IMR-90 (cell line): ENCODE data around the gene SHISA2. TPM values are rescaled to one million over a fixed set of nuclear protein-coding genes. Genes with fewer than 3 reads are reported as not detected.
A peak's percentile ranks its signal among the peaks of the same experiment; 100 is the strongest.

Experiments
- ATAC-seq: fragments of 200-7000 bp; cut with Tn5 transposase; 2 replicates; pipeline ENCODE4 v1.9.1; 2020; ENCODE audit warnings: low read depth, mild to moderate bottlenecking, moderate library complexity
- BruUV-seq: library from RNA; stranded (reverse); fragments of 400-500 nt; replicated peaks from 2 replicates; lab custom pipeline; 2021; lab: Mats Ljungman, UMichigan
- CTCF ChIA-PET: fragments of 300-600 bp; formaldehyde crosslinking; extraction: SDS; loops from one replicate; lab custom pipeline; 2021; ENCODE audit warnings: antibody characterized with exemption; lab: Yijun Ruan, JAX
- POLR2A ChIA-PET: fragments of 300-600 bp; sonication (Branson Sonifier 250); formaldehyde crosslinking; loops from one replicate; lab custom pipeline; 2022; ENCODE audit warnings: antibody characterized with exemption; ENCODE audit not compliant: unreplicated experiment; lab: Charles Lee
- DNase-seq: peaks from one replicate; pipeline ENCODE4 v3.0.0; 2013
- H2AFZ ChIP-seq: replicated peaks from 2 replicates; pipeline ENCODE3; 2013; ENCODE audit warnings: low read length, mild to moderate bottlenecking; ENCODE audit not compliant: poor library complexity
- H2AK5ac ChIP-seq: 2 replicates; pipeline ENCODE4 v1.6.1; 2013; ENCODE audit warnings: low read depth, low read length, inconsistent platforms
- H2AK9ac ChIP-seq: replicated peaks from 2 replicates; pipeline ENCODE3; 2013; ENCODE audit warnings: mild to moderate bottlenecking, low read depth, low read length, moderate library complexity; ENCODE audit not compliant: poor library complexity
- H2BK120ac ChIP-seq: 2 replicates; pipeline ENCODE4 v1.6.1; 2013; ENCODE audit warnings: low read depth, low read length, inconsistent platforms
- H2BK15ac ChIP-seq: 3 replicates; pipeline ENCODE4 v1.6.1; 2013; ENCODE audit warnings: low read depth, low read length, inconsistent platforms
- H2BK20ac ChIP-seq: 2 replicates; pipeline ENCODE4 v1.6.1; 2013; ENCODE audit warnings: low read depth, mild to moderate bottlenecking, inconsistent platforms, low read length, moderate library complexity
- H2BK5ac ChIP-seq: 2 replicates; pipeline ENCODE4 v1.6.1; 2013; ENCODE audit warnings: mild to moderate bottlenecking, low read depth, low read length, inconsistent platforms; ENCODE audit not compliant: poor library complexity, severe bottlenecking
- H3K14ac ChIP-seq: replicated peaks from 2 replicates; pipeline ENCODE4 v1.6.1; 2013; ENCODE audit warnings: low read depth, low read length, inconsistent platforms
- H3K18ac ChIP-seq: 2 replicates; pipeline ENCODE4 v1.6.1; 2013; ENCODE audit warnings: low read depth, low read length, control low read depth
- H3K23ac ChIP-seq: 2 replicates; pipeline ENCODE4 v1.6.1; 2013; ENCODE audit warnings: low read depth, low read length, inconsistent platforms
- H3K27ac ChIP-seq: 2 replicates; pipeline ENCODE4 v1.5.1; 2013; ENCODE audit warnings: mild to moderate bottlenecking, control low read depth, low read length; ENCODE audit not compliant: insufficient read depth
- H3K27me3 ChIP-seq: 2 replicates; pipeline ENCODE4 v1.6.1; 2013; ENCODE audit warnings: low read length; ENCODE audit not compliant: control insufficient read depth, insufficient read depth
- H3K36me3 ChIP-seq: 2 replicates; pipeline ENCODE4 v1.6.1; 2013; ENCODE audit warnings: low read length, mixed read lengths; ENCODE audit not compliant: control insufficient read depth, insufficient read depth
- H3K4ac ChIP-seq: 2 replicates; pipeline ENCODE4 v1.6.1; 2013; ENCODE audit warnings: low read depth, low read length, inconsistent platforms
- H3K4me1 ChIP-seq: 2 replicates; pipeline ENCODE4 v1.6.1; 2013; ENCODE audit warnings: low read length, mixed read lengths; ENCODE audit not compliant: control insufficient read depth, insufficient read depth
- H3K4me2 ChIP-seq: 2 replicates; pipeline ENCODE4 v1.6.1; 2013; ENCODE audit warnings: low read depth, mild to moderate bottlenecking, control low read depth, low read length, moderate library complexity
- H3K4me3 ChIP-seq: 2 replicates; pipeline ENCODE4 v1.5.1; 2013; ENCODE audit warnings: low read depth, mild to moderate bottlenecking, control low read depth, low read length, moderate library complexity; ENCODE audit not compliant: insufficient read depth
- H3K56ac ChIP-seq: 2 replicates; pipeline ENCODE4 v1.6.1; 2013; ENCODE audit warnings: low read length, inconsistent platforms; ENCODE audit not compliant: insufficient read depth; ENCODE audit errors: extremely low read depth
- H3K79me1 ChIP-seq, 2 experiments: 2 replicates each; pipeline ENCODE4 v1.6.1; 2013; ENCODE audit warnings: low read length in 2 of 2, inconsistent platforms in 1 of 2, low read depth in 1 of 2
- H3K9ac ChIP-seq: 2 replicates; pipeline ENCODE4 v1.6.1; 2013; ENCODE audit warnings: low read depth, low read length, control low read depth
- H3K9me1 ChIP-seq: 2 replicates; pipeline ENCODE4 v1.6.1; 2013; ENCODE audit warnings: low read length, inconsistent platforms; ENCODE audit not compliant: insufficient read depth
- H3K9me3 ChIP-seq: 2 replicates; pipeline ENCODE4 v1.6.1; 2013; ENCODE audit warnings: low read length; ENCODE audit not compliant: control insufficient read depth, insufficient read depth
- H4K20me1 ChIP-seq: 2 replicates; pipeline ENCODE4 v1.6.1; 2013; ENCODE audit warnings: low read length, inconsistent platforms; ENCODE audit not compliant: insufficient read depth
- H4K5ac ChIP-seq: 2 replicates; pipeline ENCODE4 v1.6.1; 2013; ENCODE audit warnings: mild to moderate bottlenecking, low read depth, low read length, control low read depth
- H4K8ac ChIP-seq, 2 experiments: 2 replicates each; pipeline ENCODE4 v1.6.1; 2013; ENCODE audit warnings: low read depth in 2 of 2, low read length in 2 of 2, control low read depth in 1 of 2, inconsistent platforms in 1 of 2
- H4K91ac ChIP-seq: 2 replicates; pipeline ENCODE4 v1.6.1; 2013; ENCODE audit warnings: low read depth, low read length, inconsistent platforms; ENCODE audit not compliant: insufficient read depth
- BHLHE40 ChIP-seq: fragments of 150-350 bp; IDR thresholded peaks from 2 replicates; pipeline ENCODE4 v1.6.1; 2016; ENCODE audit warnings: mild to moderate bottlenecking, low read depth, low read length
- CEBPB ChIP-seq: IDR thresholded peaks from 2 replicates; pipeline ENCODE4 v1.6.1; 2012; ENCODE audit warnings: low read depth, low read length, improper control_type of control experiment
- CHD1 ChIP-seq: IDR thresholded peaks from 2 replicates; pipeline ENCODE4 v1.6.1; 2012; ENCODE audit warnings: low read depth, low read length, improper control_type of control experiment
- FOS ChIP-seq: fragments of 150-350 bp; IDR thresholded peaks from 2 replicates; pipeline ENCODE4 v1.6.1; 2016; ENCODE audit warnings: low read depth, low read length
- MAFK ChIP-seq: IDR thresholded peaks from 2 replicates; pipeline ENCODE4 v1.6.1; 2012; ENCODE audit warnings: low read depth, low read length, improper control_type of control experiment
- MAZ ChIP-seq: IDR thresholded peaks from 2 replicates; pipeline ENCODE4 v1.6.1; 2012; ENCODE audit warnings: low read depth, mild to moderate bottlenecking, low read length, improper control_type of control experiment, moderate library complexity, borderline replicate concordance
- MXI1 ChIP-seq: IDR thresholded peaks from 2 replicates; pipeline ENCODE4 v1.6.1; 2012; ENCODE audit warnings: low read depth, mild to moderate bottlenecking, low read length, moderate library complexity, borderline replicate concordance
- NFE2L2 ChIP-seq: fragments of 150-350 bp; IDR thresholded peaks from 2 replicates; pipeline ENCODE4 v1.6.1; 2016; ENCODE audit warnings: low read depth, mild to moderate bottlenecking, low read length
- POLR2A ChIP-seq: IDR thresholded peaks from 2 replicates; pipeline ENCODE4 v1.6.1; 2012; ENCODE audit warnings: mild to moderate bottlenecking, low read depth, low read length
- RAD21 ChIP-seq: IDR thresholded peaks from 2 replicates; pipeline ENCODE4 v1.6.1; 2012; ENCODE audit warnings: low read length, improper control_type of control experiment
- RCOR1 ChIP-seq: IDR thresholded peaks from 2 replicates; pipeline ENCODE4 v1.6.1; 2012; ENCODE audit warnings: mild to moderate bottlenecking, low read length, improper control_type of control experiment; ENCODE audit not compliant: insufficient replicate concordance
- RFX5 ChIP-seq: IDR thresholded peaks from 2 replicates; pipeline ENCODE4 v1.8.0; 2012; ENCODE audit warnings: low read depth, mild to moderate bottlenecking, low read length, moderate library complexity
- SMC3 ChIP-seq: fragments of 150-350 bp; IDR thresholded peaks from 2 replicates; pipeline ENCODE4 v1.6.1; 2016; ENCODE audit warnings: low read depth, mild to moderate bottlenecking, antibody characterized with exemption, low read length, moderate library complexity
- USF2 ChIP-seq: fragments of 150-350 bp; IDR thresholded peaks from 2 replicates; pipeline ENCODE4 v1.6.1; 2017; ENCODE audit warnings: mild to moderate bottlenecking, antibody characterized with exemption, low read length, low read depth
- WGBS, 2 experiments: methylation state at CpG; one replicate each; pipeline versions ENCODE4 v1.1.5 to v1.1.7; 2013; ENCODE audit warnings: missing lambda C conversion rate in 2 of 2; ENCODE audit not compliant: insufficient read length in 1 of 2; ENCODE audit errors: extremely low coverage in 2 of 2; 5-methylcytosine and 5-hydroxymethylcytosine counted together
- dilution Hi-C: fragments of 300-500 bp; cut with HindIII; formaldehyde crosslinking; loops from one replicate; pipeline ENCODE4 v1.14.3; 2018; ENCODE audit warnings: low sequenced_read_pairs; ENCODE audit not compliant: unreplicated experiment
- in situ Hi-C: fragments of 300-500 bp; cut with MboI; formaldehyde crosslinking; loops from 3 replicates; pipeline ENCODE4 v1.14.3; 2019; ENCODE audit warnings: low sequenced_read_pairs, inconsistent platforms, mixed read lengths
- intact Hi-C: fragments of 100-400 bp; cut with micrococcal nuclease; formaldehyde crosslinking; loops from 2 replicates; pipeline ENCODE4 v1.10.0; 2022
- polyA plus RNA-seq, 3 experiments: library from polyadenylated mRNA; depleted of rRNA; stranded (reverse); fragments of >200 nt; gene quantifications; 2 replicates each; pipeline ENCODE4 v1.2.3, GENCODE V29; 2012; ENCODE audit warnings: low replicate concordance in 1 of 3
- total RNA-seq: library from RNA; depleted of rRNA; stranded (reverse); fragments of >200 nt; gene quantifications from 2 replicates; pipeline ENCODE4 v1.2.3, GENCODE V29; 2012
- TF ChIP-seq, protein P1 (sequence below): conservative IDR thresholded peaks from 2 replicates; pipeline ENCODE4 v1.5.1; 2012; ENCODE audit warnings: mild to moderate bottlenecking, low read depth, low read length, improper control_type of control experiment
- TF ChIP-seq, protein P2 (sequence below): fragments of 150-350 bp; IDR thresholded peaks from 2 replicates; pipeline ENCODE4 v1.6.1; 2016; ENCODE audit warnings: low read depth, mild to moderate bottlenecking, low read length, moderate library complexity, borderline replicate concordance

Gene SHISA2
- total and polyA plus RNA-seq, 2 of the 4 experiments (the other 2 are of a cell fraction) = not detected

DNA sequence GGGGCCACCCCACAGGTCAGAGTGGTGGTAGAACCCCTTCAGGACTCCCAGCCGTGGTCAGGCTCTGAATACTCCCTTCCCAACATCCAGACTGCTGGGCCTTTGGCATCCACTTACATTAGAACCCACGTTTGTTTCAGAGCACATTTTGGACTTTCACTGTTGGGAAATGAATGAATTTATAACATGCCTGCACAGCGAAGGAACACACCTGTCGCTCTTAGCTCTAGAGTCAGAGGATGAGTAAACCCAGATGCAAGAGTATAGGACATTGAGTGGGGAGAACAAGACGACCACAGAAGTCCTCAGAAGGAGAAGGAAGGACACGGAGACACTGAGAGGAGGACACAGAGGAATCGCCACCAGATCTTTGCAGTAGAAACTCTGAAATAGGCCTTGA lies 30.9 kb downstream of the SHISA2 start:
- H3K4me1 ChIP-seq = no peaks in the 10 kb centered on the region
- H3K9me1 ChIP-seq = 0 out of 2 replicates have a peak, but pooled peaks cover 3% of the 10 kb centered on the region
- H3K27me3 ChIP-seq = no peaks in the 10 kb centered on the region
- H4K20me1 ChIP-seq = no peaks in the 10 kb centered on the region
- H3K14ac ChIP-seq = no peak overlapping the region
- H4K8ac ChIP-seq = no peak overlapping the region
- no peak for TF ChIP-seq RAD21
- TF ChIP-seq POLR2A = no peak
- TF ChIP-seq MAZ = no peak
- no peak for TF ChIP-seq USF2
- TF ChIP-seq SMC3 = no peak
- no peak for TF ChIP-seq CHD1
- no peak for TF ChIP-seq RFX5
- TF ChIP-seq MAFK = no peak
- TF ChIP-seq FOS = no peak
- no peak for TF ChIP-seq NFE2L2
- TF ChIP-seq, protein P1, sequence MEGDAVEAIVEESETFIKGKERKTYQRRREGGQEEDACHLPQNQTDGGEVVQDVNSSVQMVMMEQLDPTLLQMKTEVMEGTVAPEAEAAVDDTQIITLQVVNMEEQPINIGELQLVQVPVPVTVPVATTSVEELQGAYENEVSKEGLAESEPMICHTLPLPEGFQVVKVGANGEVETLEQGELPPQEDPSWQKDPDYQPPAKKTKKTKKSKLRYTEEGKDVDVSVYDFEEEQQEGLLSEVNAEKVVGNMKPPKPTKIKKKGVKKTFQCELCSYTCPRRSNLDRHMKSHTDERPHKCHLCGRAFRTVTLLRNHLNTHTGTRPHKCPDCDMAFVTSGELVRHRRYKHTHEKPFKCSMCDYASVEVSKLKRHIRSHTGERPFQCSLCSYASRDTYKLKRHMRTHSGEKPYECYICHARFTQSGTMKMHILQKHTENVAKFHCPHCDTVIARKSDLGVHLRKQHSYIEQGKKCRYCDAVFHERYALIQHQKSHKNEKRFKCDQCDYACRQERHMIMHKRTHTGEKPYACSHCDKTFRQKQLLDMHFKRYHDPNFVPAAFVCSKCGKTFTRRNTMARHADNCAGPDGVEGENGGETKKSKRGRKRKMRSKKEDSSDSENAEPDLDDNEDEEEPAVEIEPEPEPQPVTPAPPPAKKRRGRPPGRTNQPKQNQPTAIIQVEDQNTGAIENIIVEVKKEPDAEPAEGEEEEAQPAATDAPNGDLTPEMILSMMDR = no peak
- no peak for TF ChIP-seq BHLHE40
- TF ChIP-seq CEBPB = no peak
- TF ChIP-seq, protein P2, sequence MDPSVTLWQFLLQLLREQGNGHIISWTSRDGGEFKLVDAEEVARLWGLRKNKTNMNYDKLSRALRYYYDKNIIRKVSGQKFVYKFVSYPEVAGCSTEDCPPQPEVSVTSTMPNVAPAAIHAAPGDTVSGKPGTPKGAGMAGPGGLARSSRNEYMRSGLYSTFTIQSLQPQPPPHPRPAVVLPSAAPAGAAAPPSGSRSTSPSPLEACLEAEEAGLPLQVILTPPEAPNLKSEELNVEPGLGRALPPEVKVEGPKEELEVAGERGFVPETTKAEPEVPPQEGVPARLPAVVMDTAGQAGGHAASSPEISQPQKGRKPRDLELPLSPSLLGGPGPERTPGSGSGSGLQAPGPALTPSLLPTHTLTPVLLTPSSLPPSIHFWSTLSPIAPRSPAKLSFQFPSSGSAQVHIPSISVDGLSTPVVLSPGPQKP = no peak
- no peak for TF ChIP-seq MXI1
- no peak for TF ChIP-seq RCOR1
- no peak overlapping the region for H2BK5ac ChIP-seq
- no peak overlapping the region for H2AK9ac ChIP-seq
- H3K27ac ChIP-seq = no peak overlapping the region
- H3K4me2 ChIP-seq = no peak overlapping the region
- no peak overlapping the region for H2BK20ac ChIP-seq
- no peak overlapping the region for H3K23ac ChIP-seq
- ATAC-seq (no peak), DNase-seq (no peak)
- no TSS peak for BruUV-seq
- no peak overlapping the region for H2AFZ ChIP-seq
- H2AK5ac ChIP-seq = 0 out of 2 replicates have a peak overlapping the region, but pooled peaks have one; percentile 1
- no peak overlapping the region for H2BK120ac ChIP-seq
- WGBS, 2 experiments = 63% methylated on average over 3 of the region's 7 CpGs; no CpG with 5 or more reads in 1 of the 2 experiments
- POLR2A ChIA-PET = no interaction called here
- H3K36me3 ChIP-seq = no peaks in the 10 kb centered on the region
- H4K5ac ChIP-seq = no peak overlapping the region
- intact Hi-C loops (no loop called here), dilution Hi-C loops (no loop called here), in situ Hi-C loops (no loop called here)
- H3K4me3 ChIP-seq = no peak overlapping the region
- no peak overlapping the region for H3K18ac ChIP-seq
- H2BK15ac ChIP-seq = no peak overlapping the region
- H3K79me1 ChIP-seq = no peaks in the 10 kb centered on the region
- H3K56ac ChIP-seq = no peak overlapping the region
- H3K4ac ChIP-seq = no peak overlapping the region
- no peaks in the 10 kb centered on the region for H3K9me3 ChIP-seq
- CTCF ChIA-PET = no interaction called here
- no peak overlapping the region for H4K91ac ChIP-seq
- no peak overlapping the region for H3K9ac ChIP-seq
